HepG2 (cell line): ENCODE data around the gene TCERG1L.

Experiments used
- DPF2 ChIP-seq: sonication (generic); formaldehyde crosslinking; IDR thresholded peaks from 2 replicates; pipeline ENCODE4 v1.4.0; 2020; ENCODE audit warnings: mild to moderate bottlenecking, low read depth, missing genetic modification reagents, borderline replicate concordance
- NR2F1 ChIP-seq, 2 experiments: fragments of 450-650 bp in 1 of 2; formaldehyde crosslinking in 1 of 2; IDR thresholded peaks; 2 replicates each; pipeline versions ENCODE4 v1.5.0 to v1.6.1; 2016 to 2020; ENCODE audit warnings: mild to moderate bottlenecking in 1 of 2, missing compliant biosample characterization in 1 of 2, missing genetic modification reagents in 1 of 2, moderate library complexity in 1 of 2
- REST ChIP-seq, 2 experiments: IDR thresholded peaks; 2 replicates each; pipeline ENCODE4 v1.6.1; 2011 to 2012; ENCODE audit warnings: low read length in 2 of 2, borderline replicate concordance in 1 of 2, low read depth in 1 of 2, mild to moderate bottlenecking in 1 of 2, moderate library complexity in 1 of 2
- RFXAP ChIP-seq: sonication (generic); formaldehyde crosslinking; IDR thresholded peaks from 2 replicates; pipeline ENCODE4 v1.4.0; 2020; ENCODE audit warnings: missing genetic modification reagents, borderline replicate concordance
- YY1 ChIP-seq: IDR thresholded peaks from 2 replicates; pipeline ENCODE4 v1.6.1; 2011; ENCODE audit warnings: low read length, low read depth, moderate library complexity, mild to moderate bottlenecking; ENCODE audit not compliant: insufficient read depth, insufficient replicate concordance
- ZNF224 ChIP-seq: sonication (generic); formaldehyde crosslinking; IDR thresholded peaks from 2 replicates; pipeline ENCODE4 v1.5.0; 2020; ENCODE audit warnings: mild to moderate bottlenecking, missing genetic modification reagents
- ZNF513 ChIP-seq: sonication (generic); formaldehyde crosslinking; conservative IDR thresholded peaks from 2 replicates; pipeline ENCODE4 v1.5.0; 2020; ENCODE audit warnings: missing genetic modification reagents

- TF ChIP-seq DPF2 (CRISPR knock-in tag): no peak
- no peak for TF ChIP-seq ZNF513 (CRISPR knock-in tag)
- no peak for TF ChIP-seq ZNF224
- TF ChIP-seq NR2F1 (CRISPR knock-in tag; IDR thresholded peaks at IDR 0.05): no peak
- TF ChIP-seq RFXAP: no peak
- TF ChIP-seq REST (IDR thresholded peaks at IDR 0.05; ENCODE audit: borderline replicate concordance in 1 of 2, low read depth in 1 of 2, low read length in 2 of 2): no peak
- no peak for TF ChIP-seq YY1
Observed at GRCh38 chr10:131227163-131227740, 84.3 kb downstream of the TCERG1L start.
